SHP77 (cell line): ENCODE measurements around the gene EIF2S2.
"Not testable (repeated sequence)": the region's sequence is repeated elsewhere in the genome, so short reads cannot be mapped to it uniquely, and the experiment has no call there.

Experiments used
- DNase-seq, 2 experiments: peaks; one replicate each; lab custom pipeline; 2025; lab: John Stamatoyannopoulos, UW

Gene EIF2S2, protein sequence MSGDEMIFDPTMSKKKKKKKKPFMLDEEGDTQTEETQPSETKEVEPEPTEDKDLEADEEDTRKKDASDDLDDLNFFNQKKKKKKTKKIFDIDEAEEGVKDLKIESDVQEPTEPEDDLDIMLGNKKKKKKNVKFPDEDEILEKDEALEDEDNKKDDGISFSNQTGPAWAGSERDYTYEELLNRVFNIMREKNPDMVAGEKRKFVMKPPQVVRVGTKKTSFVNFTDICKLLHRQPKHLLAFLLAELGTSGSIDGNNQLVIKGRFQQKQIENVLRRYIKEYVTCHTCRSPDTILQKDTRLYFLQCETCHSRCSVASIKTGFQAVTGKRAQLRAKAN

DNA sequence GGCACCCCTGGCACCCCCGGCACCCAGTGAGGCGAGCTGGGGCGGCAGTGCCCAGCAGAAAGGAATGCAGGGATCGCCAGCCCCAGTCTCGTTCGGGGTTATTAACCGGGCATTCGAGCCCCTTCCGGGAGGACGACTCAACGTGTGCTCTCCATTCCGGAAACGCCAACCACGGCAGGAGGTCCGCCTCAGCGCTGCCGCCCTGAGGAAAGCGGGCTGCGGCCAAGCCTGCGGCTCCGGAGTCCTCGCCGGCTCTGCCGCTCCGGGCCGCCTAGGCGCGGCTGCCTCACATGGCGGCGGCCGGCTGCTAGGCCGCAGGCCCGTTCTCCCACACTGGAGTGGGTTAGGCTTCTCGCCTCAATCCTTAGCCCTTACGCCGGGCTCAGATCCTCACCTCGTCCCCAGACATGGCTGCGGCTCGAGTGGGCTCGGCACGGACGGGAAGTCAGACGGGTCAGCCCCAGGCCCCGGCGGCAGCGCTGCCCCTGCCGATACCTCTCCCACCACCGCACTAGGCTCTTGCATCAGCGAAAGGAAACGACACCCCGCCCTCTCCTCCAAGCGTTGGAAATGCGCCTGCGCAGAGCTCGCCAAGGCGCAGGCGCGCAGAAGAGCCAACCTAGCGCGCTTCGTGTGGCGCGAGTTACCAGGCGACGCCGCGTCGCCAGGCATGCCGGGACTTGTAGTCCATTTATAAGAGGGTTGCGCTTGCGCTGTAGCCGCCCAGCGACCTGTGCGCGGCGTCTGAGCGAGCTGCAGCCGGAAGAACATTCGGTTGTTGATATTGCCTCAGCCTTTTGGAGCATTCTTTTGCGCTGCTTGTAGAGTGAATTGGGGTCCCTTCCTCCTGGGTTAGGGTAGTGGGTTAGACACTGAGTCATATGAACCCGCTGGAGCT is at the start of gene EIF2S2:
EIF2S2 (minus strand) TSS at position 542 of the 898 bp plus-strand sequence; CDS start at position 409, 133 bp downstream.
- DNase-seq: peak; percentile 96 to 98

GRCh38 chr20:34157697-34158096 is 45.7 kb upstream of the EIF2S2 start:
- not testable (repeated sequence) for DNase-seq

GRCh38 chr20:34155836-34156235 is 43.8 kb upstream of the EIF2S2 start:
- DNase-seq: no peak

GRCh38 chr20:34153169-34153568 is 41.1 kb upstream of the EIF2S2 start:
- not testable (repeated sequence) for DNase-seq

GRCh38 chr20:34152073-34152472 is 40.0 kb upstream of the EIF2S2 start:
- not testable (repeated sequence) for DNase-seq

GRCh38 chr20:34150306-34151000 is 38.4 kb upstream of the EIF2S2 start:
- DNase-seq: no peak

DNA sequence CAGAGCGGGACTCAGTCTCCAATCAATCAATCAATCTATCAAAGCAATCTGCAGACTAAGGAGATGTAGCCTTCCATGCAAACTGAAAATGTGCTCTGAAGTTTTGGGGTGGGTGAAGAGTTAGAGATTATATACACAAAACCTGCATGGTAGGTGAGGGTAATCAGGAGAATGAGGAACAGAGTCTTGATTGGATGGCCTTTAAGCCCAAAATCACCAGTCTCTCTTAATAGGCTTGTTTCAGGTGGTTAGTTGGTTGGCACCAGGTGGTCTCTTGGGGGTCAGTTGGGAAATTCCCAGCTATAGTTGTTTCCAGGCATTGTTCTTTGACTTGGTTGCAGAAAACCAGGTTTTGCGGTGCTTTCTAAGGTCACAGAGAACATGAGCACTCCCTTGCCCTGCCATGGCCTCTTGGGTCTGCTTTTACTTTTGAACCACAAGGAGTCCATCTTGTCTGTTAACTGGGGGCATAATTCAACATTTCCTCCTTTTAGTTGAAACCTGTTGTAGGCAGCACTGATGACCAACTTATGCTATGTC is 33.3 kb upstream of the EIF2S2 start:
- DNase-seq: no peak

- no peak for DNase-seq
Observed at GRCh38 chr20:34143951-34144350, 31.9 kb upstream of the EIF2S2 start.

- DNase-seq: no peak
Observed at GRCh38 chr20:34142121-34142520, 30.1 kb upstream of the EIF2S2 start.

- DNase-seq: no peak
Observed at GRCh38 chr20:34141293-34141692, 29.2 kb upstream of the EIF2S2 start.

DNA sequence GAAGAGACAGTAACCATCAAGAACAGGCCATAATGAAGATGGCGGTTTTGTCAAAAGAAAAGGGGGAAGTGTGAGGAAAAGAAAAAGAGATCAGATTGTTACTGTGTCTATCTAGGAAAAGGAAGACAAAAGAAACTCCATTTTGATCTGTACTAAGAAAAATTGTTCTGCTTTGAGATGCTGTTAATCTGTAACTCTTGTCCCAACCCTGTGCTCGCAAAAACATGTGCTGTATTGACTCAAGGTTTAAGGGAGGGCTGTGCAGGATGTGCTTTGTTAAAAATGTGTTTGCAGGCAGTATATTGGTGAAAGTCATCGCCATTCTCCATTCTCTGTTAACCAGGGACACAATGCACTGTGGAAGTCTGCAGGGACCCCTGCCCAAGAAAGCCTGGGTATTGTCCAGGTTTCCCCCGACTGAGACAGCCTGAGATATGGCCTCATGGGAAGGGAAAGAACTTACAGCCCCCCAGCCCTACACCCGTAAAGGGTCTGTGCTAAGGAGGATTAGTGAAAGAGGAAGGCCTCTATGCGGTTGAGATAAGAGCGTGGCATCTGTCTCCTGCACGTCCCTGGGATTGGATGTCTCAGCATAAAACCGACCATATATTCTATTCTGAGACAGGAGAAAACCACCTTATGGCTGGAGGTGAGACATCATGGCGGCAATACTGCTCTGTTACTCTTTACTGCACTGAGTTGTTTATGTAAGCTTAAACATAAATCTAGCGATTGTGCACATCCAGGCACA is 23.7 kb upstream of the EIF2S2 start:
- DNase-seq: not testable (repeated sequence)

DNA sequence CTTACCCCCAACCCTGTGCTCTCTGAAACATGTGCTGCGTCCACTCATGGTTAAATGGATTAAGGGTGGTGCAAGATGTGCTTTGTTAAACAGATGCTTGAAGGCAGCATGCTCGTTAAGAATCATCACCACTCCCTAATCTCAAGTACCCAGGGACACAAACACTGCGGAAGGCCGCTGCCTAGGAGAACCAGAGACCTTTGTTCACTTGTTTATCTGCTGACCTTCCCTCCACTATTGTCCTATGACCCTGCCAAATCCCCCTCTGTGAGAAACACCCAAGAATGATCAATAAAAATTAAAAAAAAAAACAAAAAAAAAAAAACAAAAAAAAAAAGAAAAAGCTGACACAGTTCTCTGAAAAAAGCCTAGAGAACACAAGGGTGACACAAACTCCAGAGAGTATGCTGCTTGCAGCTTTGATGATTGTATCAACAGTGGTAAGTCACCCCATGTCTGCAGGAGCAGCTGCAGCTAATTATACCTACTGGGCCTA is 21.4 kb upstream of the EIF2S2 start:
- not testable (repeated sequence) for DNase-seq

DNA sequence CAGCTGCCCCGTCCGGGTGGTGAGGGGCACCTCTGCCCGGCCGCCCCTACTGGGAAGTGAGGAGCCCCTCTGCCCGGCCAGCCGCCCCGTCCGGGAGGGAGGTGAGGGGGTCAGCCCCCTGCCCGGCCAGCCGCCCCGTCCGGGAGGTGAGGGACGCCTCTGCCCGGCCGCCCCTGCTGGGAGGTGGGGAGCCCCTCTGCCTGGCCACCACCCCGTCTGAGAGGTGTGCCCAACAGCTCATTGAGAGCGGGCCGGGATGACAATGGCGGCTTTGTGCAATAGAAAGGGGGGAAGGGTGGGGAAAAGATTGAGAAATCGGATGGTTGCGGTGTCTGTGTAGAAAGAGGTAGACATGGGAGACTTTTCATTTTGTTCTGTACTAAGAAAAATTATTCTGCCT is 20.9 kb upstream of the EIF2S2 start:
- DNase-seq: not testable (repeated sequence)

GRCh38 chr20:34132491-34132890 is 20.4 kb upstream of the EIF2S2 start:
- not testable (repeated sequence) for DNase-seq

GRCh38 chr20:34131491-34131890 is 19.4 kb upstream of the EIF2S2 start:
- DNase-seq: no peak

- DNase-seq: peak; percentile 53 to 80
Observed at GRCh38 chr20:34129518-34130162, 17.6 kb upstream of the EIF2S2 start.

DNA sequence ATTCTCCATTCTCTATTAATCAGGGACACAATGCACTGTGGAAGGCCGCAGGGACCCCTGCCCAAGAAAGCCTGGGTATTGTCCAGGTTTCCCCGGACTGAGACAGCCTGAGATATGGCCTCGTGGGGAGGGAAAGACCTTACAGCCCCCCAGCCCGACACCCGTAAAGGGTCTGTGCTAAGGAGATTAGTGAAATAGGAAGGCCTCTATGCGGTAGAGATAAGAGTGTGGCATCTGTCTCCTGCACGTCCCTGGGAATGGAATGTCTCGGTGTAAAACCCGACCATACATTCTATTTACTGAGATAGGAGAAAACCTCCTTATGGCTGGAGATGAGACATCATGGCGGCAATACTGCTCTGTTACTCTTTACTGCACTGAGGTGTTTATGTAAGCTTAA is 15.7 kb upstream of the EIF2S2 start:
- DNase-seq: no peak

DNA sequence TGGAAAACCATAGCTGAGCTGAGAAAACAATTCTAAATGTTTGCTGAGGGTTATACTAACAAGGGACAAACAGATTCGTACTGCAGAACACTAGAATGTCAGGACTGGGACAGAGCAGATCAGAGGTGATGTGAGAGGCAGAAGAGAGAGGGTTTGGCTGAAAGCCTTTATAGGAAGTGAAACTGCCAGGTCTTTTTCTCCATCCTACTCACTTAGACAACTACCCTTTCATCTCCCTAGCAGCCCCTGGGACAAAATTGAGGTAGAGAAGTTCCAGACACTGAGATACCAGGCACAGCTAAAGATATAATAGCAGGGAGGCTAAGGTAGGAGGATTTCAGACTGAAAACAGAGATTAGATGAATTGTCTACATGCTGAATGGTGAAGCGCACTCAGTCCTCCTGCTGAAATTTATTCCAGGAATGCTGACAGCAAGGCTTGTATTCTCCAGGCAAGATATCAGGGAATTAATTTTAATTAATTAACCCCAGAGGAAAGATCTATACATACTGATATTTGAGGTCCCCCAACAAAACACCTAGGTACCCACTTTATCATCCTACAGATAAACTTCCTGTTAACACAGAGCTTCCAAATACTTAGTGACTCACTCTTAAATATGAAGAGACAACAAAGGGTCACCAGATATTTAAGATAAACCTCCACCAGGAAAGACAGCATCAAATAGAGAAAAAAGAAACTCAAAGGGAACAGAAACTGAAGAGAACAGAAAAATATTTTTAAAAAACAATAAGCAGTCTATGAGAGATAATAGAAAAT is 12.6 kb upstream of the EIF2S2 start:
- no peak for DNase-seq

DNA sequence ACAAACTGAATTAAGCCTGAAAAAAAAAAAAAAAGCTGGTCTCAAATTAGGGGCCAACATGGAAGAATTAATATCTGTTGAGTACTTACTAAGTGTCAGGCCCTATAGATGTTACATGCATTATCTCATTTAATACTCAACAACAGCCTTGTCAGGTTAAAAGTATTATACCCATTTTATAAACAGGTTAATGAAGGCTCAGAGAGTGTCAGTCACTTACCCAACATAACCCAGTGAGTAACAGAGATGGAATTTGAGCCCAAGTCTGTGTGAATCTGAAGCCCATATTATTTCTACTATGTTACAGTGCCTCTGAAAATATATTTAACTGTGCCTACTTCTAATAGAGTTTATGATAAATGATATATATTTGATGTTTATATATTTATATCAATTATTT is 11.3 kb upstream of the EIF2S2 start:
- DNase-seq: no peak
